Stimulated activated CD8-positive, alpha-beta memory T cell treated with anti-CD3 and anti-CD28 coated beads, Interleukin-12 subunit alpha, Interleukin-12 subunit beta, amount 100 ng/mL, for 24 hours (primary cell): ENCODE results near the gene CABYR.

Source experiments
- DNase-seq: peaks from one replicate; pipeline ENCODE4 v3.0.0-alpha.2; 2020; ENCODE audit errors: extremely low read depth

Gene CABYR

GRCh38 chr18:24138789-24139616 is at the start of gene CABYR:
TSS of gene CABYR (plus strand) at chr18:24139062. CDS start at chr18:24143115, 4,053 bp downstream.
- peak; percentile 33 for DNase-seq

- DNase-seq = no peak
These were observed 49.8 kb upstream of the CABYR start for GRCh38 chr18:24089076-24089475.

- DNase-seq = no peak
These were observed 49.1 kb upstream of the CABYR start for GRCh38 chr18:24089515-24090337.

GRCh38 chr18:24090876-24091275 is 48.0 kb upstream of the CABYR start:
- no peak for DNase-seq

GRCh38 chr18:24094561-24094960 is 44.3 kb upstream of the CABYR start:
- no peak for DNase-seq

GRCh38 chr18:24095976-24096375 is 42.9 kb upstream of the CABYR start:
- DNase-seq = no peak

- no peak for DNase-seq
These were observed 35.4 kb upstream of the CABYR start for GRCh38 chr18:24103320-24104021.

GRCh38 chr18:24104486-24104885 is 34.4 kb upstream of the CABYR start:
- no peak for DNase-seq

- DNase-seq = no peak
These were observed 30.2 kb upstream of the CABYR start for GRCh38 chr18:24108641-24109040.

- DNase-seq = no peak
These were observed 26.9 kb upstream of the CABYR start for GRCh38 chr18:24111936-24112335.

GRCh38 chr18:24112464-24112863 is 26.4 kb upstream of the CABYR start:
- DNase-seq = no peak

GRCh38 chr18:24112874-24113615 is 25.8 kb upstream of the CABYR start:
- DNase-seq = no peak

- DNase-seq = no peak
These were observed 23.8 kb upstream of the CABYR start for GRCh38 chr18:24114924-24115549.

- DNase-seq = no peak
These were observed 23.2 kb upstream of the CABYR start for GRCh38 chr18:24115628-24116027.

GRCh38 chr18:24118750-24119577 is 19.9 kb upstream of the CABYR start:
- peak; percentile 28 for DNase-seq

- no peak for DNase-seq
These were observed 18.2 kb upstream of the CABYR start for GRCh38 chr18:24120676-24121075.

- no peak for DNase-seq
These were observed 17.2 kb upstream of the CABYR start for GRCh38 chr18:24121625-24122024.

GRCh38 chr18:24126155-24126961 is 12.5 kb upstream of the CABYR start:
- DNase-seq = no peak

- no peak for DNase-seq
These were observed 11.1 kb upstream of the CABYR start for GRCh38 chr18:24127735-24128134.
